Omental fat pad (tissue), 4 donors: ENCODE data around the gene NAV2. TPM values are rescaled to one million over a fixed set of nuclear protein-coding genes. Genes with fewer than 3 reads are reported as not detected.
A peak's percentile ranks its signal among the peaks of the same experiment; 100 is the strongest.

Source experiments
- ATAC-seq: fragments of 150-250 bp; one replicate; pipeline ENCODE4 v1.9.1; 2016; ENCODE audit warnings: mild to moderate bottlenecking, moderate library complexity; ENCODE audit not compliant: low FRiP score
- DNase-seq: peaks from one replicate; pipeline ENCODE4 v3.0.0-alpha.2; 2019; ENCODE audit warnings: low spot score
- total RNA-seq, 4 donors: library from RNA; depleted of rRNA; stranded (reverse); fragments of >200 nt; gene quantifications; one replicate each; pipeline ENCODE4 v1.1.0, GENCODE V29; 2016
- TF ChIP-seq, protein P1 (sequence below), 3 donors: fragments of 450-650 bp; IDR thresholded peaks; one replicate each; pipeline ENCODE4 v1.5.1; 2016 to 2017; ENCODE audit warnings: antibody characterized with exemption in 3 of 3, mild to moderate bottlenecking in 3 of 3, moderate library complexity in 2 of 3

The NAV2 gene
- total RNA-seq, 4 donors from 2014 or later, result 6.3 to 41.6 (median 13.0) TPM

DNA sequence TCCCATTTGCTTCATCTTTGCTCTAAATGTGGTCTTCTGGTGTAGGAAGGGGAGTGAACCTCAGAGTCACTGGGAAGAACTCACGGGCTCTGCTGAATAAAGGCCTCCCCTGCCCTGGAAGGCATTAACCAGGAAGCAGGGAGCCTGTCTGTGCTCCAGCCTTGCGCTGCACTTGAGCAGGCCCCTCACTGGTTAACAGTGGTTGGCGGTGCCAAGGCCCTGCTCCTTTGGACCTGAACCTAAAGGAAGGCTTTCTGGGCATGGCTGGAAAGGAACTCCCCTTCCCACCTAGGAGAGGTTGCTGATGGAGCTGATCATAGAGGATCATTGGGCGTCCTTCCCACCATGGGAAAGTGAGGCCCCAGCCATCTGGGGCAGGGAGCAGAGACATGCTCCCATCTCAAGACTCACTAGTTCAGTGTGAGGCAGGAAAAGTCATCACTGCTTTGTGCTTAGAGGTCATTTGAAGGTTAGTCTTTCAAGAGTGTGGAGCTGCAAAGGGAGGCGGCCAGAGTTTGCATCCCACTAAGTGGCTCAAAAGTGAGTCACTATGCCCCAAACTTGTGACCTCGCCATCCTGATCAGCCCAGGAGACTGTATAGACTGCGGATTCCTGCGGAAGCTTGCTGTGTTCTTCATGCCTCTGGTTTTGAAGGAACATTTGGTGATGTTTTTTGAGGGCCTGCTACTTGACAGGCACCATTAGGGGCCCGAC is 397.3 kb downstream of the NAV2 start:
- DNase-seq (no peak), ATAC-seq (no peak)
- TF ChIP-seq, protein P1, sequence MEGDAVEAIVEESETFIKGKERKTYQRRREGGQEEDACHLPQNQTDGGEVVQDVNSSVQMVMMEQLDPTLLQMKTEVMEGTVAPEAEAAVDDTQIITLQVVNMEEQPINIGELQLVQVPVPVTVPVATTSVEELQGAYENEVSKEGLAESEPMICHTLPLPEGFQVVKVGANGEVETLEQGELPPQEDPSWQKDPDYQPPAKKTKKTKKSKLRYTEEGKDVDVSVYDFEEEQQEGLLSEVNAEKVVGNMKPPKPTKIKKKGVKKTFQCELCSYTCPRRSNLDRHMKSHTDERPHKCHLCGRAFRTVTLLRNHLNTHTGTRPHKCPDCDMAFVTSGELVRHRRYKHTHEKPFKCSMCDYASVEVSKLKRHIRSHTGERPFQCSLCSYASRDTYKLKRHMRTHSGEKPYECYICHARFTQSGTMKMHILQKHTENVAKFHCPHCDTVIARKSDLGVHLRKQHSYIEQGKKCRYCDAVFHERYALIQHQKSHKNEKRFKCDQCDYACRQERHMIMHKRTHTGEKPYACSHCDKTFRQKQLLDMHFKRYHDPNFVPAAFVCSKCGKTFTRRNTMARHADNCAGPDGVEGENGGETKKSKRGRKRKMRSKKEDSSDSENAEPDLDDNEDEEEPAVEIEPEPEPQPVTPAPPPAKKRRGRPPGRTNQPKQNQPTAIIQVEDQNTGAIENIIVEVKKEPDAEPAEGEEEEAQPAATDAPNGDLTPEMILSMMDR (IDR thresholded peaks at IDR 0.05), result no peak

DNA sequence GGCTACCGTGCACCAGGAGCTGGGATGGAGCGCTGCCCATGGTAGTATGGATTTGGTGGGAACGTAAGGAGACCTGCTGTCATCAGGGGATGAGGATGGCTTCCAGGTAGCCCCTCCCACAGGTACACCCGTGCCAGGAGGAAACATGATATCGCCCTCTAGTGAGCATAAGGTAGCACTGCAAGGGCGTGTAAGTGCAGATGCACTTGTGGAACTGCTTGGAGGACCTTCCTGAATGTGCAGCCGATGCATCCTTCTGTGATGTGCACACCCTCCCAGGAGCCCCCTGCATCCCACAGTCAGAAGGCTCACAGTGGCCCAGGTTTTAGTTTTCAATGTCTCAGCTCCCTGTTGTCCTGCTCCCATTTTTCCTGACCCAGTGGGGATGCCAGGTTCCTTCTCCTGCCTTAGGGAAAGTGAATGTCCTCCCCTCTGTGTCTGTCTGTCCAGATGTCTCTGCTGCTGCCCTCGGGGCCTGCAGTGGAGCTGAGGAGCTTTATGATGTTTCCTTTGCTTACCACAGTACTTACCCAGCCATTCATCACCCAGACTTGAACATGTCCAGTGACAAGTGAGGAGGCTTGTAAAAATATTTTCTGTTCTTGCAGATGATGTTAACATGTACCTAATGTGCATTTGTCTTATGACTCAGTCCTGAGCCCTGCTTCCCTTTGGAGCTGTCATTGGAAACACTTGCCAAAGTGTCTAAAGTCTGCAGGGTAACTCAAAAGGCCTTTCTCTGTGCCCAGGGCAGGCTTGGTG is 398.5 kb downstream of the NAV2 start:
- DNase-seq (no peak), ATAC-seq (peak; percentile 29)
- TF ChIP-seq, protein P1 (IDR thresholded peaks at IDR 0.05), result peak in 1 of 3 donors; percentile 44

DNA sequence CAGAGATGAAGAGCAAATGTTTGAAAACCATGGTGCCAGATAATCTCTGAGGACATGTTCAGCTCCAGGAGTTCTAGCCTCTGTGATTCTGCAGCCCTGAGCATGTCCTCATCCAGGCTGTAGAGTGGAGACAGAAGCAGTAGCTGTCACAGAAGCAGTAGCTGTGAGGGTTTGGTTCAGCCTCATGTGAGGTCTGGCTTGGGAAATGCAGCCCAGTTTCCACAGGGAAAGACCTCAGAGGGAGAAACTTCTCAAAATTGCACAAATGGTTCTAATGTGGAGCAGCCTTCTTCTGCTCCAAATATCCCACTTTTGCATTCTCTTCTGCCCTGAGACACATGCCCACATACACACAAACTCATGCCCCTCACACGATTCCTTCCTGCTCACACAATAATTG is 399.2 kb downstream of the NAV2 start:
- TF ChIP-seq, protein P1 (IDR thresholded peaks at IDR 0.05), result no peak
- ATAC-seq (no peak), DNase-seq (no peak)

DNA sequence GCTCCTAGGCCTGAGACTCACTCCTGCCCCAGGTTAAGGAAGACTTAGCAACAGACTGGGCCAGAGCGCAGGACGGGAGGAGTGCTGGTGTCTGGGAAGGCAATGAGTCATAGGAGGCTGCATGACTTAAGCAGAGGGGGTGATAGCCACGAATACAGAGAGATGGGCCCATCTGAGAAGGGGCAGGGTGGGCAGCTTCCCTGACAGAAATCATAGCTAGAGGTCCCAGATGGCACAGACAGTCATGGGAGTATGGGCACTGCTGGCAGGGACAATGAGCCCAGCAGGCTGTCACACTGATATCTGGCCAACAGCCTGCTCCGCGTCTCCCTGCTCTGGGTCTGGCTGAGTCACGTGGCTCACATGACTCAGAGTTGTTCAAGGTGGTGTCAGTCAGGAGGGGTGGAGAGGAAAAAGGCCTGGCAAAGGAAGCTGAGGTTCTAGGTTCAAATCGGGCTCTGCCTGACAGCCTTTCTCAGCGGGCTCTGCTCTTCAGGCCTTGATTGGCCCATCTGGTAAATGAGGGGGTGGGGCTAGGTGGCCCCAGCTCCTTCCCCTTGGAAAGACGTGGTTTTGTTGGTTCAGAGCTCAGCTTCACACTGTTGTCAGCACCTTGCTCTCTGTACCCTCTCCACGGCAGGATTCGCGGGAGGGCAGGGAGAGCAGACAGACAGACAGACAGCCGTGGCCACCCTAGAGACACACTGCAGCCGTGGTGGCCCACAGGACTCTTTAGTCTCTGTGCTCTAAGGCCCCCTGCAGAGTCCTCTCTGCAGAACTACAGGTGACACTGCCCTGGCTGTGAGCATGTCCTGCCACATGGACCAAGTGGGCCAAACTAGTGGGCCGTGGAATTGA is 399.9 kb downstream of the NAV2 start:
- ATAC-seq (peak; percentile 97), DNase-seq (peak; percentile 61)
- TF ChIP-seq, protein P1 (IDR thresholded peaks at IDR 0.05), result no peak

DNA sequence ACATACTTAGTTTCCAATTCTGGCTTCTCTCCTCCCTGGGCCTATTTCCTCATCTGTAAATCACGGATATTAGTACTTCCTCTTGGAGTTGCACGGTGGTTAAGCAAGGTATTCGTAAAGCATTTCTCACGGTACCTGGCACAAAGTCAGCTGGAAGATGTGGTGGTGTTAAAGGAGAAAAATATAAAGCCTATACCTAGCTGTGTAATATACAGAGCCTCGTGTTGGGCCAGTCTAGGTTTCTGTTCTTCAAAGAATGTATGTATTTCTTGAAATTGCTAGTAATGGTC is 400.5 kb downstream of the NAV2 start:
- DNase-seq (no peak), ATAC-seq (no peak)
- TF ChIP-seq, protein P1 (IDR thresholded peaks at IDR 0.05), result no peak

DNA sequence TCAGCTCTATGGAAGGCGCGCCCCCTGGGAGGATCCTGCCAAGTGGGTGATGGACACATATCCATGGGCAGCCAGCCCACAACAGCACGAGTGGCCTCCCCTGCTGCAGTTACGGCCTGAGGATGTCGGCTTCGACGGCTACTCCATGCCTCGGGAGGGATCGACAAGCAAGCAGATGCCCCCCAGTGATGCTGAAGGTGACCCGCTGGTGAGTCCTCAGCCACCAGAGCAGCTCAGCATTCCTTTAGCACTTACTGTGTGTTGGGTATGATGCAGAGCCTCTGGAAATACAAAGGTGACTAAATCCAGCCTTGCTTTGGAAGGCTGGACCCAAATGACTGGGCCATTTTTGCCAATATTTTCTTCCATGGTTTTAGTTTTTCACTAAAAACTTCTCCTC is 402.0 kb downstream of the NAV2 start:
- DNase-seq (no peak), ATAC-seq (no peak)
- TF ChIP-seq, protein P1 (IDR thresholded peaks at IDR 0.05), result no peak
